HEK293 (cell line): ENCODE data around the gene CCDC167.

Experiments
- CTCF ChIA-PET: fragments of 350-600 bp; formaldehyde crosslinking; extraction: SDS; loops from one replicate; lab custom pipeline; 2021; ENCODE audit warnings: antibody characterized with exemption; lab: Yijun Ruan, JAX
- POLR2A ChIA-PET: fragments of 300-600 bp; formaldehyde crosslinking; extraction: SDS; loops from one replicate; lab custom pipeline; 2020; ENCODE audit warnings: antibody characterized with exemption, inconsistent platforms; lab: Yijun Ruan, JAX
- H3K27ac ChIP-seq: fragments of 200-500 bp; sonication (Bioruptor generic); 2 replicates; pipeline ENCODE4 v1.5.1; 2014; ENCODE audit warnings: low read depth, low read length, control low read depth, inconsistent platforms; ENCODE audit errors: extremely low read depth
- H3K36me3 ChIP-seq, 2 experiments: fragments of 200-500 bp in 1 of 2; sonication (Bioruptor generic) in 1 of 2; 1 replicate in 1 of 2; 2 replicates in 1 of 2; pipeline ENCODE4 v1.5.1; 2014 to 2017; ENCODE audit warnings: inconsistent platforms in 2 of 2, low read length in 2 of 2; ENCODE audit not compliant: control insufficient read depth in 2 of 2, insufficient read depth in 1 of 2
- H3K4me1 ChIP-seq: fragments of 200-500 bp; sonication (Bioruptor generic); 2 replicates; pipeline ENCODE4 v1.5.1; 2014; ENCODE audit warnings: mild to moderate bottlenecking, low read length, inconsistent platforms; ENCODE audit not compliant: control insufficient read depth, insufficient read depth
- H3K4me3 ChIP-seq: 2 replicates; pipeline ENCODE4 v1.5.1; 2011; ENCODE audit warnings: low read depth, mild to moderate bottlenecking, control low read depth, low read length, moderate library complexity
- H3K9me3 ChIP-seq: fragments of 200-500 bp; sonication (Bioruptor generic); 2 replicates; pipeline ENCODE4 v1.5.1; 2014; ENCODE audit warnings: low read depth, low read length, inconsistent platforms; ENCODE audit not compliant: control insufficient read depth, insufficient read depth
- BCL11B ChIP-seq: fragments of 450-650 bp; formaldehyde crosslinking; IDR thresholded peaks from 2 replicates; pipeline ENCODE4 v1.5.1; 2016; ENCODE audit warnings: low read depth, missing biosample characterization, missing genetic modification characterization
- EGR2 ChIP-seq: fragments of 450-650 bp; formaldehyde crosslinking; IDR thresholded peaks from 2 replicates; pipeline ENCODE4 v1.5.1; 2016; ENCODE audit warnings: low read depth, missing biosample characterization, missing genetic modification characterization
- GLIS1 ChIP-seq: fragments of 450-650 bp; formaldehyde crosslinking; IDR thresholded peaks from 2 replicates; pipeline ENCODE4 v1.5.1; 2016; ENCODE audit warnings: missing biosample characterization, missing genetic modification characterization
- KLF7 ChIP-seq: fragments of 450-650 bp; formaldehyde crosslinking; IDR thresholded peaks from 2 replicates; pipeline ENCODE4 v1.5.1; 2016; ENCODE audit warnings: missing biosample characterization, missing genetic modification characterization, borderline replicate concordance
- ZFP69B ChIP-seq: fragments of 450-650 bp; formaldehyde crosslinking; IDR thresholded peaks from 2 replicates; pipeline ENCODE4 v1.5.1; 2016; ENCODE audit warnings: missing biosample characterization, missing genetic modification characterization
- ZNF10 ChIP-seq: fragments of 450-650 bp; formaldehyde crosslinking; IDR thresholded peaks from 2 replicates; pipeline ENCODE4 v1.5.1; 2017; ENCODE audit warnings: missing biosample characterization, missing genetic modification characterization
- ZNF274 ChIP-seq, 2 experiments: fragments of 200-500 bp in 1 of 2; fragments of 450-650 bp in 1 of 2; sonication (Bioruptor generic) in 1 of 2; formaldehyde crosslinking in 1 of 2; IDR thresholded peaks; 2 replicates each; pipeline versions ENCODE4 v1.5.1 to v1.6.1; 2014 to 2016; ENCODE audit warnings: borderline replicate concordance in 1 of 2, inconsistent platforms in 1 of 2, low read length in 1 of 2, missing biosample characterization in 1 of 2, missing genetic modification characterization in 1 of 2
- ZNF350 ChIP-seq: fragments of 450-650 bp; formaldehyde crosslinking; IDR thresholded peaks from 2 replicates; pipeline ENCODE4 v1.5.0; 2017; ENCODE audit warnings: missing biosample characterization, mild to moderate bottlenecking, missing genetic modification characterization
- ZNF560 ChIP-seq: fragments of 450-650 bp; formaldehyde crosslinking; IDR thresholded peaks from 2 replicates; pipeline ENCODE4 v1.5.1; 2017; ENCODE audit warnings: missing biosample characterization, missing genetic modification characterization, borderline replicate concordance
- ZNF600 ChIP-seq: fragments of 450-650 bp; formaldehyde crosslinking; IDR thresholded peaks from 2 replicates; pipeline ENCODE4 v1.5.1; 2016; ENCODE audit warnings: missing biosample characterization, missing genetic modification characterization
- ZNF629 ChIP-seq: fragments of 450-650 bp; formaldehyde crosslinking; IDR thresholded peaks from 2 replicates; pipeline ENCODE4 v1.5.1; 2017; ENCODE audit warnings: missing biosample characterization, missing genetic modification characterization
- ZNF677 ChIP-seq: fragments of 450-650 bp; IDR thresholded peaks from 2 replicates; pipeline ENCODE4 v1.5.0; 2018; ENCODE audit warnings: missing biosample characterization, mild to moderate bottlenecking, missing genetic modification characterization, moderate library complexity
- ZNF701 ChIP-seq: fragments of 450-650 bp; formaldehyde crosslinking; IDR thresholded peaks from 2 replicates; pipeline ENCODE4 v1.5.1; 2016; ENCODE audit warnings: missing biosample characterization, missing genetic modification characterization
- TF ChIP-seq, protein P1 (sequence below): sonication (generic); formaldehyde crosslinking; IDR thresholded peaks from 2 replicates; pipeline ENCODE4 v1.8.1; 2022; ENCODE audit warnings: mild to moderate bottlenecking, moderate library complexity, missing genetic modification reagents
- TF ChIP-seq, protein P2 (sequence below): fragments of 450-650 bp; formaldehyde crosslinking; IDR thresholded peaks from 2 replicates; pipeline ENCODE4 v1.5.1; 2016; ENCODE audit warnings: missing biosample characterization, missing genetic modification characterization
- TF ChIP-seq, protein P3 (sequence below): fragments of 450-650 bp; formaldehyde crosslinking; conservative IDR thresholded peaks from 2 replicates; pipeline ENCODE4 v1.5.1; 2016; ENCODE audit warnings: low read depth, missing biosample characterization, missing genetic modification characterization

The CCDC167 gene

DNA sequence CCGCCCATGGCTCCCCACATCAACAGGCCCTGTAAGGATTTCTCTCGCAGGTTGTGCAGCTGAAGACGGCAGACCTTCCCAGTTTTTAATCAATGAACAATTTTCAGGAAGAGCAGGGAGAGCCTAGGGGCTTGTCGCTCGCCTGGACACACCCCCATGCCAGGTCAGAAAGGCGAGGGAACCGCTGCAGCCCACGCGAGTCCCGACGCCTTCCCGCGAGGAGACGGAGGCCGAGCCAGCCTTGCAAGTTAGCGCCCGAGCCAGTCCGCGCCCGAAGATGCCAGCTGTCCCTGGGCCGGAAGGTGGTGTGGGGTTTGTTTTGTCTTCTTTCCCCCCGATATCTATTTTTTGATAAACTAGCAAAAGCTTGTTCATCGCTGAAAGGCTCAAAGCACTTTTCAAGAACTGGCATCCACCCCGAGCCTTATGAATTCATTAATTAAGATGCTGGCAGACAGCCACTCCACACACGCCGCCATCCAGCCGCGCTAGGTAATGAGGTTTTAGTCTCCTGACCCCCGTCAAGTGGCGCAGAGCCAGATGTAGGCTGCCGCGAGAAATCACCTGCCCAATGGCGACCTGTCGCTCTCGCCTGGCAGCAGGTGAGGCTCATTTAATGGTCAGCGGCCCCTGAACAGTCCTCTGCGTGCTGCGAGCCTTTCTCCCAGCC, 6.6 kb downstream of the CCDC167 start (continued):
- TF ChIP-seq EGR2 (tag by site-specific recombination), result peak; percentile 9; the same call in 1 of the 2 replicates
- TF ChIP-seq ZNF629 (tag by site-specific recombination), result no peak

DNA sequence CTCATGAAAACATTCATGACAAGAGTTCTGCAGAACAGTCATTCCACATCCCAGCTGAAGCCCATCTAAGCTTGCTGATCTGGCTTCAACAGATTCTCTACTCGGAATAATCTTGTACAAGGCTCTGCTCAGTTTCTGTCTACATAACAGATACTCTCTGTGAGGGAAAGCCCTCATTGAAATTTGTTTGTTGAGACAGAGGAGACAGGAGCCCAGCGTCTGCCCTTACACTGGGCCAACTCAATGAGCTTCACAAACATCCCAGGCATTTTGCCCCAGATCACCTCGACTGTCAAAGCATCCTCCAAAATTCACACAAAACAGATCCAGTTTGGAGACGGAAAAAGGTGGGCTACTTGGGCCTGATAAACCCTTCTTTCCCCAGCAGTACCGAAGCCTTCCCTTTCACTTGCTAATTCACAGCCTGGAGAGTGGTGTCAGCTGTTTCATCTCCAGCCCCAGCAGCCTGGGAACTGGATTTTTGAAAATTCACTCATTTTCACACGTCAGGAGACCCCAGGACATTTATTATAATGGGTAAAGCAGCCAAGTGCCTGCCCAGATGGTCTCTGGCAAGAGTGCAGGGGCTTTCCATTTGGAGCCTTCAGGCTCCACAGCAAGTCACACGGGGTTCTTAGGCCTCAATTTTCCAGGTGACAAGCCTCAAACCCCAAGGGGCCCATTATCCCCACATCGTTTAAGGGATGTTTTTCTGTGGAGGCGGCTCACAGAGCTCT, 7.3 kb downstream of the CCDC167 start:
- H3K36me3 ChIP-seq, result peaks cover 0 to 5% of the 10 kb centered on the region in 2 experiments; a peak in 1 of 3 replicates
- no peak overlapping the region for H3K4me3 ChIP-seq
- CTCF ChIA-PET, result interaction anchor here (0.5 to 0.9 kb wide), 5 partner anchors 9 to 1167 kb away, joined by 3 read pairs; no protein-coding TSS in a partner anchor
- H3K9me3 ChIP-seq, result no peaks in the 10 kb centered on the region
- TF ChIP-seq GLIS1 (peak; percentile 19; the same call in 1 of the 2 replicates), BCL11B (tag by site-specific recombination) (no peak), ZNF677 (tag by site-specific recombination) (no peak), ZNF701 (tag by site-specific recombination) (no peak), ZNF600 (peak; percentile 29; the same call in 1 of the 2 replicates), ZNF274 (IDR thresholded peaks at IDR 0.05; ENCODE audit: low read length) (no peak), ZNF274 (tag by site-specific recombination; IDR thresholded peaks at IDR 0.05; ENCODE audit: borderline replicate concordance) (no peak)
- TF ChIP-seq, protein P1, sequence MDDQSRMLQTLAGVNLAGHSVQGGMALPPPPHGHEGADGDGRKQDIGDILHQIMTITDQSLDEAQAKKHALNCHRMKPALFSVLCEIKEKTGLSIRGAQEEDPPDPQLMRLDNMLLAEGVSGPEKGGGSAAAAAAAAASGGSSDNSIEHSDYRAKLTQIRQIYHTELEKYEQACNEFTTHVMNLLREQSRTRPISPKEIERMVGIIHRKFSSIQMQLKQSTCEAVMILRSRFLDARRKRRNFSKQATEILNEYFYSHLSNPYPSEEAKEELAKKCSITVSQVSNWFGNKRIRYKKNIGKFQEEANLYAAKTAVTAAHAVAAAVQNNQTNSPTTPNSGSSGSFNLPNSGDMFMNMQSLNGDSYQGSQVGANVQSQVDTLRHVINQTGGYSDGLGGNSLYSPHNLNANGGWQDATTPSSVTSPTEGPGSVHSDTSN (CRISPR knock-in tag), result no peak
- peaks cover 10% of the 10 kb centered on the region for H3K4me1 ChIP-seq
- H3K27ac ChIP-seq, result no peak overlapping the region
- POLR2A ChIA-PET, result interaction anchor here (2.2 kb wide), 1 partner anchor 8 kb away, joined by 10 read pairs; no protein-coding TSS in a partner anchor

DNA sequence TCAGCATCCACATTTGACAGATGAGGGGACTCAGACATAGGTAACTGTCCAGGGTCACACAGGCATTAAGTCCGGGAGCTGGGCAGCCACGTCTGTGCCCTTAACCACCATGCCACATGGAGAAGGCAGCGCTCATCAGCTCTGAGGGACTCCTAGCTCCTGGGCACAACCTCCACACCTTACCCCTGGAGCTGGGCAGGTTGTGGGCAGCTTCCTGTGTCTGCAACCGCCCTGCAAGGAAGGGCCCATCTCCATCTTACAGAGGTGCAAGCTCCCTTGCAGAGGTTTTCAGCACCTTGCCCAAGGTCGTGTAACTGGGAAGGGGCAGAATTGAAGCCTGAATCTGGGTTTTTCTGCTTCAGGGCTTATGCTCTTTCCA, 7.9 kb downstream of the CCDC167 start:
- Histone ChIP-seq H3K36me3 (peaks cover 0 to 5% of the 10 kb centered on the region in 2 experiments; a peak in 1 of 3 replicates), H3K9me3 (no peaks in the 10 kb centered on the region), H3K4me1 (peaks cover 10% of the 10 kb centered on the region), H3K4me3 (no peak overlapping the region), H3K27ac (no peak overlapping the region)
- POLR2A ChIA-PET, result interaction anchor here (0.9 to 2.2 kb wide), 2 partner anchors 9 to 44 kb away, joined by 3 to 10 read pairs; no protein-coding TSS in a partner anchor
- TF ChIP-seq ZNF10 (tag by site-specific recombination), result no peak
- no peak for TF ChIP-seq ZFP69B
- CTCF ChIA-PET, result interaction anchor here (0.6 to 0.9 kb wide), 5 partner anchors 8 to 1168 kb away, joined by 3 to 4 read pairs (median 3); no protein-coding TSS in a partner anchor

DNA sequence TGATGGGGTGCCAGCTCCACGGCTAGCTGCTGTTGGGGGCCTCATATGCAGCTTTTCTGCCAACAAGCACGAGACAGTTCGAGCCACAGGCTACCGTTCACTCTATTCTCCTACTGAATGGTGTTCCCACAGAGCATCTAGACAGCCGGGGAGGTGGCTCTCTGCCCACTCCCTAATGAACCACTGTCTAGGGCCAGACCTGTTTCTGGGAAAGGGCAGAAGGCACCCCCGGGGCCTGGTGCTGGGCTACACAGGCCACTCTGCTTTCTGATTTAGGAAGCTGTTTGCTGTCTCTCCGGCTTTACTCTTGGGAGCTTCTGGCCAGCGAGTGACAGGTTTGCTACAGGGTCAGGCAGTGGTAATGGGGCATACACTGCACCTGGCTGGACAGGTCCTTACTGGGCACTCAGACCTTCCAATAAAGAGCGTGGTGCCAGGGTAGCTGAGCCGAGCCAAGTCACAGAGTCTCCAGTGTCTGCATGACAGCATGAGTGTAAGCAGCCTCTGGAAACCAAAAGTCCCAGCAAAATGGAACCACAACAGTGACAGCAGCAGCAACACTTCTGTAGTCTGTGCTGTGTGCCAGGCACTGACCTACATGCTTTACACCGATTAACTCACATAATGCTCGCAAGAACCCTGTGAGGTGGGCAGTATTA, 8.4 kb downstream of the CCDC167 start:
- Histone ChIP-seq H3K4me3 (no peak overlapping the region), H3K27ac (no peak overlapping the region), H3K36me3 (peaks cover 0 to 5% of the 10 kb centered on the region in 2 experiments; a peak in 1 of 3 replicates), H3K9me3 (no peaks in the 10 kb centered on the region), H3K4me1 (peaks cover 10% of the 10 kb centered on the region)
- ChIA-PET CTCF (interaction anchor here (0.6 to 0.9 kb wide), 5 partner anchors 9 to 1169 kb away, joined by 3 to 4 read pairs (median 3); no protein-coding TSS in a partner anchor), POLR2A (interaction anchor here (0.6 to 2.2 kb wide), 3 partner anchors 9 to 46 kb away, joined by 3 to 10 read pairs (median 3); no protein-coding TSS in a partner anchor)
- TF ChIP-seq ZNF350 (no peak), ZNF560 (no peak), KLF7 (tag by site-specific recombination) (no peak)
- TF ChIP-seq, protein P1 (CRISPR knock-in tag), result no peak
- TF ChIP-seq, protein P2, sequence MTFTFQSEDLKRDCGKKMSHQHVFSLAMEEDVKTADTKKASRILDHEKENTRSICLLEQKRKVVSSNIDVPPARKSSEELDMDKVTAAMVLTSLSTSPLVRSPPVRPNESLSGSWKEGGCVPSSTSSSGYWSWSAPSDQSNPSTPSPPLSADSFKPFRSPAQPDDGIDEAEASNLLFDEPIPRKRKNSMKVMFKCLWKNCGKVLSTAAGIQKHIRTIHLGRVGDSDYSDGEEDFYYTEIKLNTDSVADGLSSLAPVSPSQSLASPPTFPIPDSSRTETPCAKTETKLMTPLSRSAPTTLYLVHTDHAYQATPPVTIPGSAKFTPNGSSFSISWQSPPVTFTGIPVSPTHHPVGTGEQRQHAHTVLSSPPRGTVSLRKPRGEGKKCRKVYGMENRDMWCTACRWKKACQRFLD (tag by site-specific recombination), result no peak
- TF ChIP-seq, protein P3, sequence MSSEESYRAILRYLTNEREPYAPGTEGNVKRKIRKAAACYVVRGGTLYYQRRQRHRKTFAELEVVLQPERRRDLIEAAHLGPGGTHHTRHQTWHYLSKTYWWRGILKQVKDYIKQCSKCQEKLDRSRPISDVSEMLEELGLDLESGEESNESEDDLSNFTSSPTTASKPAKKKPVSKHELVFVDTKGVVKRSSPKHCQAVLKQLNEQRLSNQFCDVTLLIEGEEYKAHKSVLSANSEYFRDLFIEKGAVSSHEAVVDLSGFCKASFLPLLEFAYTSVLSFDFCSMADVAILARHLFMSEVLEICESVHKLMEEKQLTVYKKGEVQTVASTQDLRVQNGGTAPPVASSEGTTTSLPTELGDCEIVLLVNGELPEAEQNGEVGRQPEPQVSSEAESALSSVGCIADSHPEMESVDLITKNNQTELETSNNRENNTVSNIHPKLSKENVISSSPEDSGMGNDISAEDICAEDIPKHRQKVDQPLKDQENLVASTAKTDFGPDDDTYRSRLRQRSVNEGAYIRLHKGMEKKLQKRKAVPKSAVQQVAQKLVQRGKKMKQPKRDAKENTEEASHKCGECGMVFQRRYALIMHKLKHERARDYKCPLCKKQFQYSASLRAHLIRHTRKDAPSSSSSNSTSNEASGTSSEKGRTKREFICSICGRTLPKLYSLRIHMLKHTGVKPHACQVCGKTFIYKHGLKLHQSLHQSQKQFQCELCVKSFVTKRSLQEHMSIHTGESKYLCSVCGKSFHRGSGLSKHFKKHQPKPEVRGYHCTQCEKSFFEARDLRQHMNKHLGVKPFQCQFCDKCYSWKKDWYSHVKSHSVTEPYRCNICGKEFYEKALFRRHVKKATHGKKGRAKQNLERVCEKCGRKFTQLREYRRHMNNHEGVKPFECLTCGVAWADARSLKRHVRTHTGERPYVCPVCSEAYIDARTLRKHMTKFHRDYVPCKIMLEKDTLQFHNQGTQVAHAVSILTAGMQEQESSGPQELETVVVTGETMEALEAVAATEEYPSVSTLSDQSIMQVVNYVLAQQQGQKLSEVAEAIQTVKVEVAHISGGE (tag by site-specific recombination), result no peak
